NCI-H187 treated with DMSO at 0.1 percent for 48 hours (cell line): ENCODE measurements around the gene MEGF9.
"Not testable (repeated sequence)": the region's sequence is repeated elsewhere in the genome, so short reads cannot be mapped to it uniquely, and the experiment has no call there.

Source experiments
- DNase-seq: peaks from one replicate; lab custom pipeline; 2025; lab: John Stamatoyannopoulos, UW

MEGF9 gene

GRCh38 chr9:120571443-120572257, 142.6 kb downstream of the MEGF9 start:
- DNase-seq, result no peak

- DNase-seq, result no peak
These were observed 144.0 kb downstream of the MEGF9 start for GRCh38 chr9:120570296-120570695.

- DNase-seq, result no peak
These were observed 144.7 kb downstream of the MEGF9 start for GRCh38 chr9:120569556-120569955.

- no peak for DNase-seq
These were observed 145.5 kb downstream of the MEGF9 start for GRCh38 chr9:120568816-120569215.

DNA sequence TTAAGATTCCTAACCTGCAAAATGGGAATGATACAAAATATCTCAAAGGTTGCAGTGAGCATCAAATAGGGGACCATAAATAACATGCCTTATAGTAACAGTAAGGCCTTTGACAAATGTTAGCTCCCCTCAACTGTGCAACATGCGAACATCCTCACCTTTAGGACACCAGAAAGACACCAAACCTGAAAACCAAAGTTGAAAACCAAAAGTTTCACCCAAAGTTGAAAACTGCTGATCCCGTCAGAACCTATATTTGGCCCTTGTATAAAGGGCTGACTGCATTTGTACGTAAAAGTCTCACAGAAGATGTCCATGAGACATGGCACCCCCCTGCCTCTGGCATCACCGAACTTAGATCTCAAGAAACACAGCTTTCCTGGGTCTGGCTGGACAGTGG, 146.4 kb downstream of the MEGF9 start:
- no peak for DNase-seq

DNA sequence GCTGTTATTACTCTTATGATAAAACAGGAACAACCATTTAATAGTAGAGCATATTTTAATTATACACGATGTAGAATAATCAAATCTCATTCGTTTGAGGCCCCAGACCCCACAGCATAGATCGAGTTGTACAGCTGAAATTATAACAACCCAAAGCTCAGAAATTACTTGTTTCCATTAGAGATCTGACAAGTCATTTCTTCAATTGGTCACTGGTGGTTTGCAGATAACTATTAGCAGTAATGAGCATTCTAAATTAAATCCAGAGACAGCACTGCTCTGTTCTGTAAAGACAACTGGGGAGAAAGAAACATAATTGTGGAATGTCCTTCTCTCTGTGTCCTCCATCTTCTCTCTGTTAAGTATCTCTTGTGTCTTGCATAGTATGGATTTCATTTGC, 147.2 kb downstream of the MEGF9 start:
- DNase-seq, result no peak

DNA sequence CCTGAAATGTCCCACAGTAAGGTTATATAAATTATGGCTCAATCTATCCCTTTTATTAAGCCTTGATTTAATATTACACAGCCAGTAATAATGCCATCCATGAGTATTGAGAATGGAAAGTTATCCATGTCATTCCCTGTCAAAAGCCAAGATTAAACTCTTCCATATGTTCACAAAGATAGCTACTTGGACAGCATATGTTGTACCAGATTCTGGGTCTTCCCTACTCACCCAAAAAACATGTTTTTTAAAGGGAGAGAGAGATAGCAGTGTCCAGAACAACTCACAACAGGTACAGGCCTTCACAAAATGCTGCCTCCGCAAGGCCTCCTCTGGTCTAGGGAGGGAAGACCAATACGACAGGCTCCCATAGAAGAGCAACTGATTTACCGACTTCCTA, 149.7 kb downstream of the MEGF9 start:
- no peak for DNase-seq

DNA sequence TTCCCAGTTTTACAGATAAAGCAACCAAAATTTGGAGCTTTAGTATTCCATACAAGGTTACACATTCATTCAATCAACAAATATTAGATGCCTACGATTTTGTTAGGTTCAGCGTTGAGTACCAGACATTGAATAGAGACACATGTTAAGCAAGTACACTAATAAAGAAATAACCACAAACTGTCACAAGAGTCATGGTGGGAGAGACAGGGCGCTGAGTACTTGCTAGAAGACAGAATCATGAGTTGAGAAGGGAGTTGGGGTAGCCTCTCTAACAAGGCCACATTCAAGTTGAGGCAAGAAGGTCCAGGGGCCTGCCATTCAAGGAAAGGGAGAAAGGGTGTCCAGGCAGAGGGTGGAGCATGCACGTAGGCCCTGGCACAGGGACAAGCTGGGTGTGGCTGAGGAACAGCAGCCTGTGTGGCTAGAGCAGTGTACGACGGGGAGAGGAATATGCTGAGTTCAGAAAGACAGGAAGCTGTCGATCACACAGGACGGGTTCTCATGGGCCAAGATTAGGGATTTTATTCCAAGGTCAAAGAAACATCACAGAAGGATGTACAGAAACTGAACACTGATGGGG, 151.3 kb downstream of the MEGF9 start:
- DNase-seq, result no peak

- DNase-seq, result no peak
These were observed 152.6 kb downstream of the MEGF9 start for GRCh38 chr9:120561709-120562108.

GRCh38 chr9:120559546-120559945, 154.7 kb downstream of the MEGF9 start:
- no peak for DNase-seq

DNA sequence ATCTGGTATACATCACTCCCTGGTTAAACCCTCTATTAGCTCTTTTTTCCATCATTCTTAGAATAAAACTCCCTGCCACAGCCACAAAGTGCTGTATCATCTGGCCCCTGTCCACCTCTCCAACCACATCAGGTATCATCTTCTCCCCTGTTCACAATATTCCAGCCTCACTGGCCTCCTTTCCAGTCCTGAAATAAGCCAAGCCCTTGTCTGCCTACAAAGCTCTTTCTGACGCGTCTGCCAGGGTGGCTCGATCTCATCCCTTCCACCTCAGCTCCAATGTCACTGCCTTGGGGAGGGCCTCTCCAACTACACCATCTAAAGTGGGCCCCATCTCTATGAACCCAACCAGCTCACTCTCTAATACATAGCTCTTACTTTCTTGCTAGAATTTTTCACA, 155.8 kb downstream of the MEGF9 start:
- DNase-seq, result no peak

DNA sequence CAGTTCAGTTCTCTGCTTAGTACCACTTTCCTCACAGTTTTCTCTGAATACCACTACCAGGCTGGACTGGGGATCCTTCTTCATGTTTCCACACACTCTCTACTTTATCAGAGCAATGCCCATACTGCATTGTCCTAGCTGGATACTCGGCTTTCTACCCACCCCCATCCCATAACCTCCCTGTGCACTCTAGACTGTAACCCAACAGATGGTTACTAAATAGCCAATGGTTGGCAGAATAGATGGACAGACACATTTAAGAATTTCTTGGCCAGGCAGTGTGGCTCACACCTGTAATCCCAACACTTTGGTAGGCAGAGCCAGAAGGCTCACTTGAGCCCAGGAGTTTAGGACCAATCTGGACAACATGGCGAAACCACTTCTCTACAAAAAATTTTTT, 157.1 kb downstream of the MEGF9 start:
- no peak for DNase-seq

DNA sequence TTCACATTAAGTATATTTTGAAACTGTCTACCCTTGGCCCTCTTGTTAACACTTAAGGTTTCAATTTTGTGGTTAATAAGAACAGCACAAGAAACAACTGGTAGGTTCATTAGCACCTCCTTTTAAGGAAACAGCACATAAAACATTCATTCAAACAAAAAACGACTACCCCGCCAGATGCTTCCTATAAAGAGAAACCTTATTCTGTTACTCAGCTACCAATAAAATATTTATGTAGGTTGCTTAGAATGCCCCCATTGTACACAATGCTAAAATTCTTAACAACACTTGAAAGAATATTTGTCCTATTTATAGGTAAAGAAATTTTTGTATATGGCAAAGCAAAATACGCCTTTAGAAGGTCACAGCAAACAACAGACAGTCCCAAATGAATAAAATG, 157.5 kb downstream of the MEGF9 start:
- no peak for DNase-seq

DNA sequence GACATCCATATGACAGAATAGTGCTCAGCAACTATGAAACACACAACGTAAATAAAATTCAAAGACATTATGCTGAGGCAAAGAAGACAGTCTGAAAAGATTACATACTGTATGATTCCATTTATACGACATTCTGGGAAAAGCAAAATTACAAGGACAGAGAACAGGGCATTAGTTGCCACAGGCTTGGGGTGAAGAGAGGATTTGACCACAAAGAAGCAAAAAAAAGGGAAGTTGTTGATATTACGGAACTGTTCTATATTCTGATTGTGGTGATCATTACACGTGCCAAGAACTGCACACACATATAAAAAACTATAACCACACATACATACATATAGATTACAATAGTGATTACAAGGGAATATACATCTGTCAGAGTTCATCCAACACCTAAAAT, 158.4 kb downstream of the MEGF9 start:
- DNase-seq, result no peak

- DNase-seq, result not testable (repeated sequence)
These were observed 162.0 kb downstream of the MEGF9 start for GRCh38 chr9:120552210-120552704.
